GM12892 (cell line): ENCODE measurements around the gene ABHD12.

ENCODE experiments used
- POLR2A ChIP-seq: IDR thresholded peaks from 2 replicates; pipeline ENCODE4 v1.6.1; 2011; ENCODE audit warnings: low read depth, low read length, control low read depth
- TAF1 ChIP-seq: IDR thresholded peaks from 2 replicates; pipeline ENCODE4 v1.6.1; 2011; ENCODE audit warnings: low read depth, mild to moderate bottlenecking, control low read depth, low read length, borderline replicate concordance

DNA sequence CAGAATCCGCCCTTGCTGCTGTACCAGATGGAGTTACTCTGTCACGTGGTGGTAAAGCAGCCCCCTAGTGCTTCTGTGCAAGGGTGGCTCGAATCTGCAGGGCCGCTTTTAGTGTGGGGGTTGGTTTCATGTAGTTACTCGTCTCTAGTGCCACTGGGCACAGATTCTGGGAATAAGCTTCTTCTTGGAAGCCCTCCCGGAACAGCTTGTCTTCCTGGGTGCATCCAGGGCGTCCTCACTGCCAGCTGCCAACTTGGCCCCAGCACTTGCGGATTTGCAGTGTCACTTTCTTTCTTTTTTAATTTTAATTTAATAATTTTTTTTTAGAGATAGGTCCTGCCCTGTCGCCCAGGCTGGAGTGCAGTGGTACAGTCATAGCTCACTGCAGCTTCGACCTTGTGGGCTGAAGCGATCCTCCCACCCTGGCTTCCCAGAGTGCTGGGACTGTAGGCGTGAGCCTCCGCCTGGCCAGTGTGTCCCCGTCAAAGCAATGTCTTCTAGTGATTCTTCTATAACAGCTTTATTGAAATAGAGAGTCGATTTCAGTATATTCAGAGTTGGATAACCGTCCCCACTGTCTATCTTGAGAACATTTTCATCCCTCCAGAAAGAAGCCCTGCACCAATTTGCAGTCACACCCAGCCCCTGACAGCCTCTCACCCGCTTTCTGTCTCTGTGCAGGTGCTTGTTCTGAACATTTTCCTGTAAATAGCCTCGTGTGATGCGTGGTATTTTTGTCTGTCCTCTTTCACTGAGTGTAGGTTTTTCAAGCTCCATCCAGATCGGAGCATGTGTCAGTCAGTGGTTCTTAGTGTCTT, 116.9 kb downstream of the ABHD12 start:
- TF ChIP-seq POLR2A (no peak), TAF1 (no peak)
